ENCODE measurements around the gene RYR2. TPM values are rescaled to one million over a fixed set of nuclear protein-coding genes. Genes with fewer than 3 reads are reported as not detected.
A peak's percentile ranks its signal among the peaks of the same experiment; 100 is the strongest.

Gene RYR2
- total RNA-seq, 1 experiment from 2014 or later = under 0.01 TPM

GRCh38 chr1:237852342-237852741 lies 810.4 kb downstream of the RYR2 start:
- no peak for DNase-seq (ENCODE audit: low read depth)

- no peak for DNase-seq (ENCODE audit: low read depth)
Observed at GRCh38 chr1:237857455-237857854, 815.5 kb downstream of the RYR2 start.

GRCh38 chr1:237858992-237859391 lies 817.0 kb downstream of the RYR2 start:
- no peak for DNase-seq (ENCODE audit: low read depth)

DNA sequence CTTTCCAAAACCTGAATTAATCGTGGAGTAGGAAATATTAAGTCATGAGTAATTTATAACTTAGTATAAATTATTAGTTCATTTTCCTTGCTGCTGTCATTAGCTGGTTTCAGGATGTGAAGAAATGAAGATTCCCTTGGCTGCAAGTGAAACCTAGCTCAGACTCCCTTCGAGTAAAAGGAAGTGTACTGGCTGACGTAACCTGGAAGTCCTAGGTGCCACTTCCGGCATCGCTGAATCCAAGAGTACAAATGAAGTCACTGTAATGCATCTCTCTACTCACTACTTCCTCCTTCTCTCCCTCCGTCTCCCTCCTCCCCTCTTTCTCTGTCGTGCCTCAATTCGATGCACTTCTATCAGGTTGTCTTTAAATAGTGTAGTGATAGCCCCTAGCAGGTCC lies 820.0 kb downstream of the RYR2 start:
- no peak for DNase-seq (ENCODE audit: low read depth)

DNA sequence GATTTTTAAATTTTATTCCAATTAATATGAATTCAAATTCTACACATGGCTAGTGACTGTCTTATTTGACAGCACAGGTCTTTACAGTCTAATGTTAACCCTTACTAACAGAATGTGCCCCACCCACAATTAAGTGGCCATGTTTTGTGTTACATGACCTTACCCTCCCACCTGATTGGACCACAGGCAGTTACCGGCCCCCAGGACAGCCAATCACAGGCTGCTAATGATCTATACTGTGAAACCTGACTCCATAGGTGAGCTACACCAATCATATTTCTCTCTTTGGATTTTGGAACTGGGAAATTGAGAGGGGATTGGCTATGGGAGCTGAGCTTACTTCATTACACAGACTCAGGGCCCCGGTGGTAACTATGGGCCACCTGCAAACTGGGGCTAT lies 821.2 kb downstream of the RYR2 start:
- DNase-seq (ENCODE audit: low read depth) = no peak

- DNase-seq (ENCODE audit: low read depth) = peak; percentile 71
Observed at GRCh38 chr1:237864338-237865244, 822.6 kb downstream of the RYR2 start.

DNA sequence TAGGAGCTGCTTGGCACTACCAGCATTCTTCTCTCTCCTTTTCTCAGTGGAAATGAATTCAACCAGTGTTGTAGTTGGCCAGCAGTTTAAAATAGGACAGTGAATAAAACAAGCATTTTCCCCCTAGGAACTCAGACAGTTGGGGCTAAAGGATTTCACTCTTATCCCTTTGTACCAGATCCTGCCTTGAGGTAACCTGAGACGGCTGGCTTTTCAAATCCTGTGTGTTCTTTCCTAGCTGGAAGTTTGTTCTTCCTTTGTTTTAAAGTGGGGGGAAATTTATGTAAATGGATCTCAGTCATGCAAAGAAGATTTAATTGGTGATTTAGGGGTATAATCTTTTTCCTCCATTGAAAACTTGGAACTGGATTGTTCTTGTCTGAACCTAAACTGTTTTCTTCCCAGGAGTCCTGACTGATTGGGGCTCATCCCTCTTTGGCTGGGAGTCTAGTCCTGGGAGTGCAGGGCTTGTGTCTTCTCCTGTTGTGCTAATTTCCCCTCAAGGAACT lies 825.5 kb downstream of the RYR2 start:
- no peak for DNase-seq (ENCODE audit: low read depth)

DNA sequence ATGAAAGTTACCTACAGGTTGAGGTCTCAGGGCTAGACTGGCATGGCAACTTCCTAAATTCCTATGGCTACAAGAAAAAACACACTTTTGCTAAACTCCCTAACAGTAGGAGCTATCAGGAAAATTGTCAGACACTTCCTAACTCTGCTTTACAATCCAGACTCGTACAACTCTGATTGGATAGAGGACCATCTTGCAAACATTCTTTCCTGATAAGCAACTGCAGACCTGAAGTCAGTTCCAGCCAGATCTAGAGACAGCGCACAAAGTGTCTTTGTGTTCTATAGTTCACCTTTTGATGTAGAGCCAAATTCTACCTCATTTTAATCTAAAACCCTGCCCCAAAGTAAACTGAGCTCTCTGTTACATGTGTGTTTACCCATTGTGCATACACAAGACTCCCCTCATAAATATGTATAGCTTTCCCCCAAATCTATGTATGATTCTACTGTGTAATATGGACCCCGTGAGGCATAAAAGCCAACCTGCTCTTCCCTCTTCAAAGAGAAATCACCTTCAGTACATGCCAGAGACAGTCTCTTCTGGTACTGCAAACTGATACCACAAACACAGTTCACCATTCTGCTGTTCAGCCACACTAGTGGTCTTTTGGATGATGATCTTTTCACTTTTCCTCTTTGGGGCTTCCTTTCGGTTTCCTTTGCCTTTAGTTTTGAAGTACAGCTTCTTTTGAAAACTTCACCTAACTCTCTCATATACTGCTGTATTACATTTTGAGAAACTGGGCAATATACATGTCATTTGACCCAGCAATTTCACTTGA lies 827.0 kb downstream of the RYR2 start:
- DNase-seq (ENCODE audit: low read depth) = no peak

DNA sequence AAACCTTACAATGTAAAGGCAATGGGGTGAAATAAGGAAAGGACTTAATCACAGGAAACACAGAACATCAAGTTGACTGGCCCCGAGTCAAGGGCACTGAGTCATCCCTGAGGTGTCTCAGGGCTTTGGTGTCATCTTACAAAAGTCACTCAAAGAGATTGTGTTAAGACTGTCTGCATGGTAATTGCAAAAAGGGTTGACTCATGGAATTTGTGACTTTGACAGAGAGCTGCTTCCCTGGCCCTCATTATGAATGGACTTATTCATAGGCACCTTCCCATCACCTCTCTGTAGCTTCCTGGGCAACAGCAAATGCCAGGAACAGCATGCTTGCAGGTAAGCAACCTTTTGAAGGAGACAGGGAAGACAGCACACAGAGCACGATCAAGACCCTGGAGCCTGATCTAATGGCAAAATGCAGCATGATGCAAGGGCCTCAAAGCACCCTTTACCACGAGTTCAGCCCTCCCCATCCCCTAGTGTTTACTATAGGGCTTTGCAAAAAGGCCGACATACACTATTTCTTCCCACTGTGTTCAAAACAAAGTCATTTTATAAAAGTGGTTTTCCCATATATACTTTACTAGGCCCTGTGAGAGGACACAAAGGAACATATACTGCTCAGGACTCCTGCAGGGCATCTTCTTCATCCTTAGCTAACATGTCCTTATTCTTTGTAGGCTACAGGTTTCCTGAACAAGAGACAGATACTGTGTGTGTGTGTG lies 831.7 kb downstream of the RYR2 start:
- DNase-seq (ENCODE audit: low read depth) = peak; percentile 95

- DNase-seq (ENCODE audit: low read depth) = peak; percentile 42
Observed at GRCh38 chr1:237875291-237875690, 833.3 kb downstream of the RYR2 start.

DNA sequence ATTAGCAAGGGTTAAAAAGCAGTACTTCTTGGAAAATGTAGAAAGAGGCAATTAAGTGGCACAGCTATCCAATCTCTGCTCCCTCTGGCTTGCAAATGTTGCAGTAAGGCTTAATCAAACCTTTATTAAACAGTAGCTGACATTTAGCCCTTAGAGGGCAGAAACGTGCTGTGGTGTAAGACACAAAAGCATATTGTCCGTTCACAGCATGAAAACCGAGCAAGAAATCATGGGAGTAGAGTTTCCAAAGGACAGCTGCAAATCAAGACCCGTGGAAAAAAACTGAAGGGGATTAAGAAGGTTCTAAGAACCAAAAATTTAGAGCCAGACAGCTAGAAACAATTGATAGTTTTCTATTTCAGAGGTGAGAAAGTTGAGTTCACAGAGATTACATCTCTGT lies 835.6 kb downstream of the RYR2 start:
- DNase-seq (ENCODE audit: low read depth) = peak; percentile 13

GRCh38 chr1:237878406-237878805 lies 836.4 kb downstream of the RYR2 start:
- DNase-seq (ENCODE audit: low read depth) = no peak

- DNase-seq (ENCODE audit: low read depth) = peak; percentile 83
Observed at GRCh38 chr1:237879195-237879594, 837.2 kb downstream of the RYR2 start.

Other genes with a start within 250 kb of the RYR2 start
- gene MTR, start 246.9 kb upstream of the RYR2 start, total RNA-seq (2014; rRNA removed; shearing (Covaris generic)) = 12.5 TPM in 2 replicates
- not detected in 2 replicates for gene MT1HL1, start 37.7 kb upstream of the RYR2 start, total RNA-seq (2014; rRNA removed; shearing (Covaris generic))

All from RPMI7951 (cell line).